Transverse colon (tissue), 4 donors: ENCODE data around the gene RABIF.

Source experiments
- POLR2AphosphoS5 ChIP-seq, 3 donors: sonication (generic); formaldehyde crosslinking; IDR thresholded peaks; one replicate each; pipeline ENCODE4 v1.6.1; 2016; ENCODE audit warnings: antibody characterized with exemption in 3 of 3
- TF ChIP-seq, protein P1 (sequence below), 5 experiments: fragments of 200-600 bp in 3 of 5; fragments of 450-650 bp in 2 of 5; sonication (generic) in 3 of 5; IDR thresholded peaks; 1 replicate in 2 of 5; 2 replicates in 3 of 5; pipeline ENCODE4 v1.5.1; 2016 to 2017; ENCODE audit warnings: antibody characterized with exemption in 5 of 5, inconsistent platforms in 3 of 5, mild to moderate bottlenecking in 2 of 5, moderate library complexity in 1 of 5

- TF ChIP-seq, protein P1, sequence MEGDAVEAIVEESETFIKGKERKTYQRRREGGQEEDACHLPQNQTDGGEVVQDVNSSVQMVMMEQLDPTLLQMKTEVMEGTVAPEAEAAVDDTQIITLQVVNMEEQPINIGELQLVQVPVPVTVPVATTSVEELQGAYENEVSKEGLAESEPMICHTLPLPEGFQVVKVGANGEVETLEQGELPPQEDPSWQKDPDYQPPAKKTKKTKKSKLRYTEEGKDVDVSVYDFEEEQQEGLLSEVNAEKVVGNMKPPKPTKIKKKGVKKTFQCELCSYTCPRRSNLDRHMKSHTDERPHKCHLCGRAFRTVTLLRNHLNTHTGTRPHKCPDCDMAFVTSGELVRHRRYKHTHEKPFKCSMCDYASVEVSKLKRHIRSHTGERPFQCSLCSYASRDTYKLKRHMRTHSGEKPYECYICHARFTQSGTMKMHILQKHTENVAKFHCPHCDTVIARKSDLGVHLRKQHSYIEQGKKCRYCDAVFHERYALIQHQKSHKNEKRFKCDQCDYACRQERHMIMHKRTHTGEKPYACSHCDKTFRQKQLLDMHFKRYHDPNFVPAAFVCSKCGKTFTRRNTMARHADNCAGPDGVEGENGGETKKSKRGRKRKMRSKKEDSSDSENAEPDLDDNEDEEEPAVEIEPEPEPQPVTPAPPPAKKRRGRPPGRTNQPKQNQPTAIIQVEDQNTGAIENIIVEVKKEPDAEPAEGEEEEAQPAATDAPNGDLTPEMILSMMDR (IDR thresholded peaks at IDR 0.05), result no peak
- TF ChIP-seq POLR2AphosphoS5 (IDR thresholded peaks at IDR 0.05), result no peak
Observed at GRCh38 chr1:202858789-202859414, 30.0 kb downstream of the RABIF start.
